Stimulated activated CD8-positive, alpha-beta memory T cell treated with anti-CD3 and anti-CD28 coated beads, Interleukin-12 subunit alpha, Interleukin-12 subunit beta, amount 100 ng/mL, for 24 hours (primary cell): ENCODE measurements around the gene AHNAK.

Experiments used
- DNase-seq: peaks from one replicate; pipeline ENCODE4 v3.0.0-alpha.2; 2020; ENCODE audit errors: extremely low read depth

Gene AHNAK

DNA sequence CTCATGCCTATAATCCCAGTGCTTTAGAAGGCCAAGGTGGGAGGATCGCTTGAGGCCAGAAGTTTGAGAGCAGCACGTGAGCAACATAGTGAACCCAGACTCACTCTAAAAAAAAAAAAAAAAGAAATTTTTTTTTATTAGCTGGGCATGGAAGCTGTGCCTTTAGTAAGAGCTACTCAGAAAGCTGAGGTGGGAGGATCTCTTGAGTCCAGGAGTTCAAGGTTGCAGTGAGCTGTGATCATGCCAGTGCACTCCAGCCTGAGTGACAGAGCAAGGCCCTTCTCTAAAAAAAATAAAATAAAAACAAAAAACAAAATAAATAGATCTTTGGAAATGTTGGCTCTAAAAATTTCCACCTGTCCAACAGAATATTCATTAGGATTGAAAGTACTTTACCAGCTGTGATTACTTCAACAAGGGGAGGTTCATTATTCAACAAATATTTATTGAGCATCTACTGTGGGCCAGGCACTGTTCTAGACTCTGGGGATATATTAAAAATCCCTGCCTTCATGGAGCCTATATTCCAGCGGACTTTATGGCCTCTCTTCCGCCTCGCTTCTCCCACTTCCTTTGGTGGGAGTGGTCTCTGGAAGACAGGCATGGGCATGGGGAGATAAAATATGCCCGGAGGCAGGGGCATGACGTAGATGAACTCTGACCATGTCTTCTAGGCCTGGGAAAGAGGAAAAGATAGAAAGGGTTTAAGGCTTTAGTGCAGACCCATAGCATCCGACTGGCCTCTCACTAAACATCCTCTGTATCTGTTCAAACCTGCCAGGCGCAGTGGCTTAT lies 47.9 kb downstream of the AHNAK start:
- no peak for DNase-seq

DNA sequence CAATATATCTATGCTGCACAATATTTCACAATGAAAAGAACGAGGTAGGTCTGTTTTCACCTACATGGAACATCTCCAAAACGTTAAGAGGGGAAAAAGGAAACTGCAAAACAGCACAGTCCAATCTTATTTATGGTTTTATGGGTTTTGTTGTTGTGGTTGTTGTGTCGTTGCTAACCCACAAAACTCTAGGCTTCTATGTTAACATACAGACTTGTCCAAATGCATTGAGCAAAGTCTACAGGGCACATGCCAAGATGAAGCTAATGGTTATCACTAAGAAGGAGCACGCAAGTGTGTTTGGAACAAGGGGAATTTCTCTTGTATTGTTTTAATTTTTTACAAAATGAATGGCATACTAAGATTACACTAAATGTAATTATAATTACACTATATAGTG lies 48.6 kb downstream of the AHNAK start:
- no peak for DNase-seq

DNA sequence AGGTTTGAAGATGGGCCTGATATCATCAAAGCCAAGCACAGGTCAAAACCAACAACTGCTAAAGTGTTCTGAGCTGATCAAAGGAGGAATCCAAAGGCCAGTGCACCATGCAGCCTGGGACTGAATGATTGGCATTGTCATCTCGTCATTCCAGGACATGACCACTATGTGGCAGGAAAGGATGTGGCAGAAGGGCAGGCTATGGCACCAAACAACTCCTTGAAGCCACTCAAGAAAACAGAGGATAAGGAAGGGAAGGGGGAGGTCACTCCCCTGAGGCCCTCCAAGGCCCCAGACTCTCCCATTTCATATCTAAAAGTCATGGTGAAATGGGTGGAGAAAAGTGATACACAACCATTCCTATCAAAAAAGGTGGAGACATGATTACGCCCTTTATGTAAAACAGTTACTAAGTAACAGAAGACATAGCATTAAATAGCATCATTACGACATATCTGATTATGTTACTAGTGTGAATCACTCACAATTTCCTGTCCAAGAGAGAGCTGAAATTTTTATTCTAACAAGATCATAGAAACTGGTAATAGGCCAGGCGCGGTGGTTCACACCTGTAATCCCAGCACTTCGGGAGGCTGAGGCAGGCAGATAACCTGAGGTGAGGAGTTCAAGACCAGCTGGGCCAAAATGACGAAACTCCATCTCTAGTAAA lies 49.3 kb downstream of the AHNAK start:
- no peak for DNase-seq

DNA sequence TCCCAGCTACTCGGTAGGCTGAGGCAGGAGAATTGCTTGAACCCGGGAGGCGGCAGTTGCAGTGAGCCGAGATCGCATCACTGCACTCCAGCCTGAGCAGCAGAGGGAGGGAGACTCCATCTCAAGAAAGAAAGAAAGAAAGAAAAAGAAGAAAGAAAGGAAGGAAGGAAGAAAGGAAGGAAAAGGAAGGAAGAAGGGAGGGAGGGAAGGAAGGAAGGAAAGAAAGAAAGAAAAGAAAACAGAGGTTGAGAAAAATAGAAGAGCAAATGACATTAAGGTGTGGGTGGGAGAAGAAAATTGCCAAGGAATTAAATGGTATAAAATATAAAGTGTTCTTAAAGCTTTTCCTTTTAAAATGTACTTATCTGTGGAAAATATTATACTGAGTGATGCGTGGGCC lies 49.9 kb downstream of the AHNAK start:
- no peak for DNase-seq

DNA sequence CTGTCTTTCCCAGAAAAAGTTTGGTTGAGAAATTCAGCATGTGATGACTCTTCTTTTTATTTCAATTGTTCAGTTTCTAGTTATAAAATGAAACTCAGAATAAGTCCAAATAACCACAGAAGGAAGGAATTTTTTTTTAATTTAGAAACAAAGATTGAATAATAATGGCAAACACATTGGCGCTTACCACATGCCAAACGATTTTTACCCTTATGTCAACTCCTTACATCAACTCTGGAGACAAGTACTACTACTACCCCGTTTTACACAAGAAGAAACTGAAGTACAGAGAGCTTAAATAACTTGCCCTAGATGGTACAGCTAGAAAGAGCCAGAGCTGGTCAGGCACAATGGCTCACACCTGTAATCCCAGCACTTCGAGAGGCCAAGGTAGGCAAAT lies 52.4 kb downstream of the AHNAK start:
- DNase-seq = no peak

DNA sequence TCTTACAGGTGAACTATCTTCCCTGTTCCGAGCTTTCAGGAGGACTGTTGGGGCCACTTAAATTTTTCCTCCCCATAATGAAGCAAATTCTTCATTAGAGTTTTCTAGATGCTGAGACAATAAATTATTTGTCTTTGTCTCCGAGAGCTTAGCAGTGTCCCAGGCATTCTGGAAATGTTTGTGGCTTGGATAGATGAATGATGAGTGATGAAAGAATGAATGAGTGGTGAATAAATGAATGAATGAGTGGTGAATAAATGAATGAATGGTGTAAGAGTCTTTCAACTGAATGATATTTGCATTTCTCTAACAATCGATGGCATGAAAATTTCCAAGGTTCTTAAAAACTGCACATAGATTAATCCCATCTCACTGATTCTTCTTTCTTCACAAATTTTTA lies 52.8 kb downstream of the AHNAK start:
- no peak for DNase-seq

DNA sequence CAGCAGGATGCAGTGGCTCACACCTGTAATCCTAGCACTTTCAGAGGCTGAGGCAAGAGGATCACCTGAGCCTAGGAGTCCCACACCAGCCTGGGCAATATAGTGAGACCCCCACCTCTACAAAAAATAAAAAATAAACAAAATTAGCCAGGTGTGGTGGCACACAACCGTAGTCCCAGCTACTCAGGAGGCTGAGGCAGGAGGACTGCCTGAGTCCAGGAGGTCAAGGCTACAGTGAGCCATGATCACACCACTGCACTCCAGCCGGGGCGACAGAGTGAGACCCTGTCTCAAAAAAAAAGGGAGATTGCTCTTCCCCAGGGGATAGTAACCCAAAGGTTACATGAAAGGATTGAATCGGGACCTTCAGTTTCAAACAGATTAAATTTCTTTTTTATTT lies 54.0 kb downstream of the AHNAK start:
- no peak for DNase-seq

DNA sequence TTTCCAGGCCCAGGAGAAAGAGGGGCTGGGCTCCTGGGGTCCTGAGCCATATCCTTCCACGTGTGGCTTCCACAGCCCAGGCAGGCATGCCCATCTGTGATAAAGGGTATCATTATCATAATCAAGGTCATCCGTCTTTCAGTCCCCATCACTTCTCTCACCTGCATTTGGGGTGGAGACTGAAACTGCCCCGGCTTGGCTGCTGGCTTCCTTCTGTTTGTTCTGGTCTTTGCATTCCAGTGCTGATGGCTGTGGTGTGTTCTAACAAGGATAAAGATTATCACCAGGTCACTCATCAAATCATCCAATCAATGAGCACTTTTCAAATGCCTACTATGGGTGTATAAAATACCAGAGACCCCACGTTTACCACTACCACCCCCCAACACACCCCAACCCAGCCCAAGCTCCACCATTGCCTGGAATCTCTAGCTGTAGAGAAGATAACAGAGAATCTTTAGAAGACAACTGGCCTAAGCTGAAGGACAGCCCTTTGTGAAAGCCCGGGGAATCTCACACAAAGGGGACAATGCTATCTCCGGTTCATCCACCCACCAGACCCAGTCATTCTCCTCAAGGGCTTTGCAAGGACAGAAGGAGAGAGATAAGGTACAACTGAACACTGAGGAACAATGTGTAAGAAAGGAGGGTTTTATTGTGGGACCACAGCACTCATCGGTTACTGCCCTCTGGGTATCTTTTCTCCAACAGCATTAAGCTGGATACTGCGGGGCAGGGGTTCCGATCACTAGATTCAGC lies 54.9 kb downstream of the AHNAK start:
- DNase-seq = no peak

DNA sequence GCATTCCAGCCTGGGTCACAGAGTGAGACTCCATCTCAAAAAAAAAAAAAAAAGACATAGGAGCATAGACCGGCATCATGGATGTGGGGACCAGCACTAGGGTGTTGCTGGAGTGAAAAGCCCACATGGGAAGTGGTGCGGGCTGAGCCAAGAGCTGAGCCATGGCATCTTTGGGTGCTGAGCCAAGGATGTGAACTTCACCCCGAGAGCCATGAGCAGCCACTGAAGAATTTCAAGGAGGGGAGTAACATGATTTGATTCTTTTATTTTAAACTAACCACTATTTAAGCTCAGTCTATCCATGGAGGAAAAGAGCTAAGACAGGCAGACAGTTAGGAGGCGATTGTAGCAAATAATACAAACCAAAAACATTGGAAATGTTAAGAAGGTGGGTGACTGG lies 57.4 kb downstream of the AHNAK start:
- DNase-seq = no peak

DNA sequence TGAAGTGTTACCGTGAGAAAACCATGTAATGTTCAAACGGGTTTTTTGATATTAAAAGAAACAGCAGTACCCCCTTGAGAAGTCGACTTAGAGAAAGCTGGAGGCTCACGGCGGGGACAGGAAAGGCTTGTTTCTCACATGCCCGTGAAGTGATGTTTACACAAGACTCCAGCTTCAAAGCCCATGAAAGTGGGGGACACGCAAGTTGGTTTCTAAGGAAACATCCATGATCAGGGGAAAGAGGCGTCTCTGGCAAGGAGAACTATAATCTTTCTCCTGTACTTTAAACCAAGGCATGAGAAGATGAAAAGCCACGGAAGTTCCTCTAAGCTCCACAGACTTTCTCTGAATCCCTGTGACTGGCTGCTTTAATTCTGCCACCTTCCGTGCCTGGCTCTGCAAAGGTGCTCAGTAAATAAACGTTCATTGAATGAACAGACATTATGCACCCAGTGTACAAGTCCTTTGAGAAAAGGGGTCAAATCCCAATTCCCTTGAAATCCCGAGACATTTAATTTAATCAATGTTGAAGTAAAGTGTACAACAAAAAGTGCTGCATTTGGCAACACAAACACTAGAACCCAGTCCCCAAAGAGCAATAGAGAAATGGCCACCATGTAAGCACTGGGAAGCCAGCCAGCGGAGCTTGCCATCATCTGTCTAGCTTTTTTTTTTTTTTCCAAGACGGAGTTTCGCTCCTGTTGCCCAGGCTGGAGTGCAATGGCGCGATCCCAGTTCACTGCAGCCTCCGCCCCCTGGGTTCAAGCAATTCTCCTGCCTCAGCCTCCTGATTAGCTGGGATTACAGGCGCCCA lies 58.7 kb downstream of the AHNAK start:
- DNase-seq = no peak

DNA sequence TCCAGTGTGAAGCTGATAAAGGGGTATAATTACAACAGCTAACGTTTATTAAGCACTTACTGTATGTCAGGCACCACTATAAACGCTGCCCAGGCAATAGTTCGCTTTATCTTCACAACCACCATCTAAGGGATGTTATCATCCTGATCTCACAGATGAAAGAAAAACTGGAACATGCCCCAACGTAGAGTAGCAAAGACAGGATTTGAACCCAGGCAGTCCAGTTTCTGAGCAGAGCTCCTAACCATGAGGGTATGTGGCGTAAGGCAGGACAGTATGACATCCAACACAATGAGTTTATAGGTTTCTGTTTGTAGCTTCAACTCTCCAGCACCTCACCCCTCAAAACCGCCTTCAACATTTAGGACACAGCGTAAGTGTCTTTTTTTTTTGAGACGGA lies 59.5 kb downstream of the AHNAK start:
- no peak for DNase-seq

DNA sequence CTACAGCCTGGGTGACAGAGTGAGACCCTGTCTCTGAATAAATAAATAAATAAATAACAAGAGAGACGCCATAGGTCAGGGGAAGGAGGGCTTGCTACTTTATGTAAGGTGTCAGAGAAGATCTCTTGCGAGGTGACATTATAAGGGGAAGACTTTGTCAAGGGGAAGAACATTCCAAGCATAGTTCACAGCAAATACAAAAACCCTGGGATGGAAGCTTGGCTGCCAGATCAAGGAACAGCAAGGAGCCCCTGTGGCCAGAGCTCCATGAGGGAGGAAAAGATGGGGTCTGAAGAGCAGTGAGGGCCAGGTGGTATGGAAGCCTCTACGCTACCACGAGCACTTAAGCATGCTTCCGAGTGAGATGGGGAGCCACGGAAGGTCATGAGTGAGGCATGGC lies 62.3 kb downstream of the AHNAK start:
- DNase-seq = no peak

DNA sequence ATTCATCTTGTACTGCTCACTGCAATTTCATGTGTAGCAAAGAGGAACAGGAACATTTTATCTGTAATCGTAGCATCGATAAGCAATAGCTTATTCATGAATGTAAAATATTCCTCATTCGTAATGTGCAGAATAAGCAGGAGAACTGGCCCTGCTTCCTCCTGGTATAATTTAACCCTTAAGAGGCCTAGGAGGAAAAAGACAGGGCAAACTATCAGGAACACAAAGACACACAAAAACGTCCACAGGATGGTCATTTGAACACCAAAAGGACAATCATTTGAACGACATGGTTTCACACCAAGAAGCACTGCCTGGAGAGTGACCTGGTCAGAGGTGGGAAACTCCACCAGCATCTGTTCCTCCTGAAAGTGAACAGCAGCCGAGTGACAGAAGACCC lies 63.9 kb downstream of the AHNAK start:
- no peak for DNase-seq

DNA sequence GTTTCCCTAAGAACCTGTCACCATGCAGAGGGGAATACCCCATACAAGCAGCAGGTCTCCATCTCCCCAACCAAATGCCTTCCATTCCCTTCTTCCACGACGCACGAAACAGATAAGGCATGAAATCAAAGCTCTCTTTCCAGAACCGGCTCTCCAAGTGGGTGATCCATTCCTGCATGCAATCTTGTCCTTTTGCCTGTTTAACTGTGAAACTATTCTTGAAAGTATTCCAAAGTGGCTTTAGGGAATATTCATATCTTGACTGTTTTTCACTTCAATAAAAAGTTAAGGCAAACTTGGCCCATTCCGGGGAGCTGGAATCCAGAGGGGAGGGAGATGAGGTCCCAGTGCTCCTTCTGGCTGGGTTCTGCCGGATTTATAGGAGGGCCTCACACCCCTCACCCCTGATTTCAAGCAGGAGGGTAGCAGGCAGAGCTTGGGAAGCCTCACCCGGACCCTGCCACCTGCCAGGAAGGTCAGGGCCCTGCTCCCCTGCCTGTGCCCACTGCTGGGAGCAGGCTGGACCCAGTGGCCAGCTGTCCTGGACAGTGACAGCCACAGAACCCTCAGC lies 66.9 kb downstream of the AHNAK start:
- DNase-seq = no peak

DNA sequence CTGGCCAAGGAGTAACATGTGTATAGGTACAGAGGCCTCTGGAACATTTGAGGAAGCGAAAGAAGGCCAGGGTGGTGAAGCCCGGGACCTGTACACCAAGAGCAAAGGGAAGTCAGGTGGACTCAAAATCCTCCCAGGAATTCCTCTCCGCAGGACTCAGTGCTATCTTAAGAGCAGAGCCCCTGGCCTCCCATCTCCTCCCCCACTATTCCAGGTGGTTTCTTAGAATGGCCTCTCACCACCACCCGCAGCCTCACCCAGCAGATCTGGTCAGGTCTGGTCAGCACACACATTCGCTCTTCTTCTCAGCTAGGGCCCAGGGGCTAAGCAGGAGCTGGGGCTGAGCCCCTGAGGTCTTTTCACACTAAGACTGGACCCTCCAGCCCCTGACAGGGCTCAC lies 68.7 kb downstream of the AHNAK start:
- no peak for DNase-seq

DNA sequence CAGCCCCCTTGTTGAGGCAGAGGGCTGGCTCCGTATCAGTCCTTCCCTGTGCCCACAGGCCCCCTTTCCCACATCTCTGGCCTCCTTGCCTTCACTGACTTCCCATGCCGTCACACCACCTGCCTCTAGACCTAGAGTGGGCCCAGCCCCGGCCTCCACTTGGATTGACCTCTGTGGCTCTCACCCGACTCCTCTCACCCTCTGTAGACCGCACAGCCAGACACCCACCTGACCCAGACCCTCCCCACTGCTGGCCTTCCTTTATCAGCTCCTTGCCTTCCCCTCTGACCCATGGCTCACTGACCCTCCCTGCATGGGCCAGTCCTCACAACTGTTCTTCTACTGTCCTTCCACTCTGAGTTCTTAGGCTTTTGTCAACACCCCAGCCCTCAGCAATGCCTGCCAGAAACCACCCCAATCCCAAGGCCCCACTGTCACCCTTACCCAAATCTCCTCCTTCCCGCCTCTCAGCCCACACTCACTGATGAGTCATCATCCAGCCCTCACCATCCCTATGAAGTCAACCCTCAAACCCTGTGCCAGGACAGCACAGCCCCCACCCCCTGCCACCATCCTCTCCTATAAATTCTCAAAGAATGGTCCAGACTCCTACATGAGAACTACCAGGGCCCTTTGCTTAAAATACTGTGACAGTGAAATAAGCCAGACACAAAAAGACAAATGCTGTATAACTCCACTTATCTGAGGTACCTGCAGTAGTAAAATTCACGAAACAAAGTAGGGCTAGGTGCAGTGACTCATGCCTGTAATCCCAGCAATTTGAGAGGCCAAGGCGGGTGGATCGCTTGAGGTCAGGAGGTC lies 74.3 kb downstream of the AHNAK start:
- no peak for DNase-seq

DNA sequence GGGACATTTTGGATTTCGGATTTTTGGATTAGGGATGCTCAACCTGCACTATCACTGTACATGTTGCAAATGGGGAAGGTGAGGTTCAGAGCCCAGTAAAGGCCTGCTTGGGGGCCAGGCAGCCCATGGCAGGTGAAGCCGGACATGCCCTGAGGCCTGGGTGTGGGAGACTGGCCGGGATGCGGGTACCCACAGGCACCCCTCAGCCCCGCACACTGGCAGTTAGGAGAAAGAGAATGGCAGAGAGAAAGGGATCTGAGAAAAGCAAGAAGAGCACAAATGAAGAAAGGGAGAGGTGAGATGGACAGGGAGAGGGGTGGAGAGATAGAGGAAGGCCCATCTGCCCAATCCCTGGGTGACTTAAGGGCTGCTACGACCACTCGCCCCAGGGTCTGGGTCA lies 75.0 kb downstream of the AHNAK start:
- no peak for DNase-seq

DNA sequence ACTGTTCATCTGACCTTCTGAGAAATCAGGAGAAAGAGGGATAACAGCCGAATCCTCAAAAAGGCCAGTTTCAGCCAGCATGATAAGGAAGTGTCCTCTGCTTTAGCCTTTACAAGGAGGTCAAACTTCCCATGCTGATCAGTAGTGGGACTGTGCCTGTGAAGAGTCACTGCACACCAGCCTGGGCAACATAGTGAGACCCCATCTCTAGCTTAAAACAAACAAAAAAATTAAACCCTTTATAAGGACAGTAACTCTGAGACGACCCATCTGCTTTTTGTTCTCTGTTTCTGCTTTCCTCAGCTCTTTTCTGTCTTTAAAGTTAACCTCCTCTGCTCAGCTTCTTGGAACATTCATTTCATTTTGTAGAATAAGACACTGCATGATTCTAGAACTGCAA lies 78.0 kb downstream of the AHNAK start:
- no peak for DNase-seq

DNA sequence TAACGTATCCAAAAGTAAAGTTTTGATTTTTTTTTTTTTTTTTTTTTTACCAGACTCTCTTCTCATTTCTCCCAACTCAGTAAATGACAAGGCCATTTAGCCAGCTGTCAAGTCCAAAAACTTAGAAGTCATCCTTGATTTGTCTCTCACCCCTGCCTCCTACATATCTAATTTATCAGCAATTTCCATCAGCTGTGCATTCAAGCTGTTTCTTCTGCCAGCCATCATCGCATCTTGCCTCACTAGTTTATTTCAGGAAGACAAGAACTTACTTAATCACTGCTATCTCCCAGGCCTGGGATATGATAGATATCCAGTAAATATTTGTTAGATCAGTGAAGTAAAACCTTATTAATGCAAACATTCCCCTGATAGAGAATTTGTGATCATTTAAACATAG lies 80.2 kb downstream of the AHNAK start:
- DNase-seq = no peak

DNA sequence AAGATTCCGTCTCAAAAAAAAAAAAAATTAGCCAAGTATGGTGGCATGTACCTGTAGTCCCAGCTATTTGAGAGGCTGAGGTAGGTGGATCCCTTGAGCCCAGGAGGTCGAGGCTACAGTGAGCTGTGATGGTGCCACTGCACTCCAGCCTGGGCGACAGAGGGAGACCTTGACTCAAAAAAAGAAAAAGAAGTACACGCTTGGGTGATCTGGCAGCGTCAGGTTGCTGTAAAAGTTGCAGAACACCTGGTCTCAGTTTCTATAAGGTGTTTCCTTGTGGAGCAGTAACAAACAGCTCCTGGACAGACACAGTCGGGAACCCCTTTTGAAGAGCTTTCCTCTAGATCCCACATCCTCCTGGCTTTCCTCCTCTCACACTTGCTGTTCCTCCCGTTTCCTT lies 82.0 kb downstream of the AHNAK start:
- no peak for DNase-seq

DNA sequence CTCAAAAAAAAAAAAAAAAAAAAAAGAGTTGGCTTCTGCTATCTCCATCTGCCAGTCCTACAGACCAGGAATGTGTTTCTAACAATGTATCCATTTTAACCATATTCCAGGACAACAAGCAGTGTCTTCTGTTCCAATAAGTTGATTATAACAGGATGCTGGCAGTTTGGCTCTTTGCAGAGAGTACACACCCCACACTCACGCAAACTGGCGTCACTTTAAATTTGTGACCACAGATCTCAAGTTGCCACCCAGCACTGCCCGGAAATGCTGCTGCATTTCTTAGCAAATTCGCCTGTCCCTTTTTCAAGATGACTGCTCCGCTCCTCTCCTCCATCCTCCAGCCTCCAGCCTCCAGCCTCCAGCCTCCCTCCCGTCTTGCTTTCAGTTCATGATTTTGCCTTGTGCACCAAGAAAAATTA lies 83.5 kb downstream of the AHNAK start:
- no peak for DNase-seq
